HG02870 (cell line): ENCODE data around the gene MOB3B.
"Not testable (repeated sequence)": the region's sequence is repeated elsewhere in the genome, so short reads cannot be mapped to it uniquely, and the experiment has no call there.

Source experiments
- ATAC-seq: cut with Tn5 transposase; IDR thresholded peaks from one replicate; pipeline ENCODE4 v1.9.1; 2021; ENCODE audit warnings: mild to moderate bottlenecking, moderate library complexity; ENCODE audit not compliant: unreplicated experiment

The MOB3B gene

DNA sequence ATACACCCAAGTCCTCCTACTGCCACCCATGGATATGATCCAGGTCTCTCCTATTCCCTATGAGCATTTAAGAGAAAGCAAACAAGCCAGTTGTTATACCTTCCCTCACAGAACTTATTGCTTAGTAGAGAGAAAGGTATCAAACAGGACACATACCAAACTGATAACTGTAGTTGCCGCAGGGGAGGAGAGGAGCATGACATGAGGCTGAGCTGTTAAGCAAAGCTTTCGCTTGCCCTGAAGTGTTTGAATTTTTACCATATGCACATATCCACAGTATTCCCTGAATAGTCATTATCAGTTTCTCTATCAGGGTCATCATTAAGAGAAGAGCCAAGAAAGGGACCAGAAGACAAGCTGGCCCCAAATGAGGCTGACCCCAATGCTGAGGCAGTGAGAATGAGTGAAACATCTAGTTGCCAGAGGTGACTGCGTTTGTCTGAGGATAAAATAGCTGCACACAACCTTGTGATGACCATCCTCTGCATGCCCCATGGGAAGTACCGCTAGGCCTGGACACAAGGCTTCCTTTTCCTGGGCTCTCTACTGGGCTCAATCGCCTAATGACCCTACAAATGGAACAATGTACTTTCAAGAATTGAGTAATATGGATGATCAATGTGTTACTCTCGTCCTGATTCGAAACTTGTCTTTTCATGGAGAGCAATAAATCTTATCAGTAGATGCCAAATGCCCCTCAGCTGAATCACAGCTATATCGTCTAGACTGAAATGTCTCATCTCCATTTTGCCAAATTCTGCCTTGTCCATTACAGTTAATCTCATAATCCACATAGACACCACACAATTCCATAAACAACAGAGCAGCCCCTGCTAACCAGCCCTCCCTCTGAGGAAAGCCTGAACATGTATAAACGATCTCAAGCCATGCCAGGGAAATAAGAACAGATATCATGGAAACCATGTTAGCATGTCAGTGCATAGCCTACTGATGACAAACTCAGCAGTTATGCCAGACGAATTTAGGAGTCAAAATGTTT lies 9.8 kb downstream of the MOB3B start:
- no peak for ATAC-seq

DNA sequence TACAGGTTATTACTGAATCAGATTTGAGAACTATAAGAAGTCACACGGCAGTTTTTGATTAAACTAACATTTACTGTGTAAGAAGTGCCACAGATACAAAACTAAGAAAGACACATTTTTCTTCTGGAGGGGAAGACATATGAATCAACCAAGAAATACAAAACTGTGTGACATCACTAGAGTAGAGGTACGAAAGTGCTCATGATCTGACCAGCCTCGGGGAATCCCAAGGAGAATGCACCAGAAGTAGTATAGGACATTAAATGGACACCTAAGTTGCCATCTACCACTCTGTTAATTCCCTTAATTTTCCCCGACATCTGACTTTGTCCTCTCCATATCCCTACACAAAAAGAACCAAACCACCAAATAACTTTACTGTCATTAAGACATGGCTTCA lies 10.8 kb downstream of the MOB3B start:
- no peak for ATAC-seq

DNA sequence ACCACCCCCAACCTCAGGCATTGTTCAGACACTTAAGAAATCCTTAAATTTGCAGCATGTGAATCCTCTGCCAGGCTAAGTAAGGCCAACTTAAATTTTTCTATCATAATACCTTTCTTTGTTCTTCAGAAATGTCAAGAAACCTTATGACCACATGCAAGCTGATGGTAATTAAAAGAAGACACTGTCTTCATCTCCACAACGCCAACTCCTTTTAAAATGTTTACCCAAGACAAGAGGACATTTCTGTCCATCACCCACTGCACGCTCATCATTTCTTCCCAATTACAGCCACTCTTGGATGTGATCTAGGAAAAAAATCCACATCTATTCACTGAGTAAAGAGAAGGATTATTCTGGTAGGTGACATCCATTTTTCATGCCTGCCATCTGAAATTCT lies 11.6 kb downstream of the MOB3B start:
- ATAC-seq = no peak

DNA sequence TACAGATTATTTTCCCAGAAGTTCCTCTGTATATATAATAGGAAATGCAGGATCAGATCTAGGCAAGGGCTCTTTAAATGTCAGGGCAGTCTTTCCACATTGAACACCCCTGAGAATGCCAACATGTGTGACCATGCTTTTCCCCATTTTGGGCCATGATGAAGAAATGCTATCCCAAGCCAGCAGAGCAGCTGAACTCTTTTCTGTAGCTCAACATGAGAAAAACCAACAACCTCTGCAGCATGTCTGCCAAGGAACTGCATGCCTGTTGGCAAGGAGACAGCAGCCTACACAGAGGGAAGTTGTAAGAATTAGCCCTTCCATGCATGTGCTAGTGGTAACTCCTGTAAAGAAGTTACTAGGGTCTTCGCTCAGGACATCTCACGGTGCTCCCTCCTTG lies 15.1 kb downstream of the MOB3B start:
- no peak for ATAC-seq

DNA sequence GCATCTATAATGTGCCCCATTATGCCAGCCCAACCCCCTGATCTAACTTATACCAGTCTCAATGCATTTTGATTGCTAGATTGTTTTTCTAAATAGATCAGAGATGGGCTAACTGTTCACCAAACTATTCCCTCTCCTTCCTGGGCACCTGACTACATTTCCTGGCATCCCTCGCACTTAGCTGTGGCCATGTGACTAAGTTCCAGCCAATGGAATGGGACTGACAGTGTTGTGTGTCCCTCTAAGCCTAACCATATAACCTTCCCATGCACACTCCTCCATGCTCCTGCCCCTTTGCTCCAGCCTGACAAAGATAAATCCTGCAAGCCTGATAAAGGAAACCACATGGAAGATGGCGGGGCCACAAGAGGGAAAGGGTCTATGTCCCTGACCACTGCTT lies 17.8 kb downstream of the MOB3B start:
- no peak for ATAC-seq

DNA sequence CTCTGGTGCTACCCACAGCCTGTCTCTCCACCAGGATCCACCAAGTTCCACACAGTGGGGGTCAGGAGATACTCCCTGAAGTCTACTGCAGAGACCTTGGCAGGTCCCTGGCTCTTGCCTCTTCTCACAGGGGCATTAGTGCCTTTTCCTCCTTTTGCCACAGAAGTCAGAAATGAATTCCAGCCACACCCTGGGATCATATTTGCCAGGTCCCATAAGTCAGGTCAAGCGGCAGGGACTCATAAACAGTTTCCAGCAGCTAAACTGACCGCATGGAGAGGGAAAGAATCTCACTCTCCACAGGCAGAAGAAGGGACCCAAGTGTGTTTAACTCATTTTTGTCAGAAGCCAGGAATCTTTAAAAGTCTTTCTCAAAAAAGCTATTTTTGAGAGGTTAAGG lies 18.8 kb downstream of the MOB3B start:
- ATAC-seq = no peak

DNA sequence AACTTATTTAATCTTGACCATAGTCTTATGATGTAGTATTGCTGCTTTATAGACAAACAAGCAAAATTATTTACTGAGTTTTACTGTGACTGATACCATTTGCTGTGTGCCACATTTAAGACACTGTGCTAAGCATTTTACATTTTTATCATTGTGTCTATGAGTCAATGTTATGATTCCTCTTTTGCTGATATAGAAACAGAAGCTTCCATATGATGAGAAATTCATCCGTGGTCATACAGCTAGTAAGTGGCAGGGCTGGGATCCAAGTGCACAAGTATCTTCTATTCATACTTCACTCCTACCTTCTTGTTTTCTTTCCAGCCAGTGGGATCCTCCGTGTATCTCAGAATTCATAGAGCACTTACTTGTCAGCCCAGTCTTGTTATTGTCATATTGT lies 22.6 kb downstream of the MOB3B start:
- ATAC-seq = no peak

DNA sequence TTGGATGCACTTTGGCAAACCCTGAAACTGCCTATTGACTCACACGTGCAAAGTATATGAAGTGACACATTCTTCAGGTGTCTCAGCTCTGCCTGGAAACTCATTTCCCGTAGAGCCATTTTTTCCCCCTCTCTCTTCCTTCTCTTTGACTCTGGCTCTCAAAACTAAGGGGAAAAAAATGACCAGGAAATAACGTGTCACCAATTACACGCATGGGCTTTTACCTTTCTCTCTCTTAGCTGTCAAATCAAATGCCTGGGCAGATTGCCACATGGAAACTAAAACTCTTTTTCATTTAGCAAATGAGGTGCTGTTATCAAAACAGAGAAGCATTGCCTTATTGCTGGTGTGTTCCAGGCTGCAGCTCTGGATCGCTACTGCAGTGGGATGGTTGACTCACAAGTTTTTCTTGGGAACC lies 23.9 kb downstream of the MOB3B start:
- no peak for ATAC-seq

DNA sequence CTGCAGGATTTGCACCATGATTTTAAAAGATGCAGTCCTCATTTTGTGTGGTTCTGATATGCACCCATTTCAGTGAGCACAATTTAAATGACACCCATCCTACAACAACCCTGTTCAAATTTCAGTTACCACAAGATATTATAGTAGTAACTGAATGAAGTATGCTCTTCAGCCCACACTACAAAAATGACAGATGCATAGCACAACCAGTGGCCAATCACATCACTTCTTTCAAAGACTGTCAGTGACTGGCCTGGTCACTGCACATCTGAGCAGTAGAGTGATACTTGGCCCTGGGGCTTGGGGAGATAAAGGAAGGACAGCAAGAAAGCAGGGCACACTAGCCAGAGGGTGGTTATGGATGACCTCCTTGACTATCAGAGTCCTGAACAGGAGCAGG lies 25.4 kb downstream of the MOB3B start:
- no peak for ATAC-seq

DNA sequence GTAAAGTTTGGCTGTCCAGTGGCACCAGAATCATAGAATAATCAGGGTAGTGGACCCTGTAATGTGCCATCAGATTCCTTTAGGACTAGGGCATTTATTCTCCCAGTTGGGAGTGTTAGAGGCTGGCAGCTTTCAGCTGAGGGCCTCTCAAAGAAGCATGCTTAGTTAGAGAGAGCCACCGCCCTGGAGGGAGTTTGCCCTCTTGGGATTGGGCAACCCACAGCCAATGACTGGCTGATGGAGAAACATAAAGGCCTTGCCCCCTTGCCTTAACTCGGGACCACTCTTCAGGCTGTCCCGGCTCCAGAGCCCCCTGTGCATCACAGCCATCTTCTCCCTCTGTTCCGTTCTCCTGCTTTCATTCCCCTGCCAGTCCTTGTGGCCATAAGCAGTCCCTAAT lies 26.0 kb downstream of the MOB3B start:
- ATAC-seq = no peak

DNA sequence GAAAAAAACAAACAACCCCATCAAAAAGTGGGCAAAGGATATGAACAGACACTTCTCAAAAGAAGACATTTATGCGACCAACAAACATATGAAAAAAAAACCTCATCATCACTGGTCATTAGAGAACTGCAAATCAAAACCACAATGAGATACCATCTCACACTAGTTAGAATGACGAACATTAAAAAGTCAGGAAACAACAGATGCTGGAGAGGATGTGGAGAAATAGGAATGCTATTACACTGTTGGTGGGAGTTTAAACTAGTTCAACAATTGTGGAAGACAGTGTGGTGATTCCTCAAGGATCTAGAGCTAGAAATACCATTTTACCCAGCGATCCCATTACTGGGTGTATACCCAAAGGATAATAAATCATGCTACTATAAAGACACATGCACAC lies 28.7 kb downstream of the MOB3B start:
- ATAC-seq = not testable (repeated sequence)

DNA sequence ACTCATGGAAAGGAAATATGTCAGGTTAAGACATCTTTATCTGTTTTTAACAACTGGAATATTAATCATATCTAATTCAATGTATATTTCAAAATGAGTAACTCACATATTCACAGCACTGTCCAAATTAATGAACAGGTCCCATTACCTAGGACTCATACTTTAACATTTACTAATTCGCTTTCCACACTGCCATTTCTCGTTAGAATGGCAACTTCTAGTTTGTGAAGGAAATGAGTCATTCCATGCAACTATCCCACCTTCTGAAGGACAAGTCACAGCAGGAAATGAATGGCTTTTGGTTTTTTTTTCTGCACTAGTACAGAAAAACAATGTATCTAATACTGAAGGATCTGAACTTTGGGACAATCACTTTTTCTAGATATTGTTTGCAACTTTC lies 30.2 kb downstream of the MOB3B start:
- ATAC-seq = no peak

DNA sequence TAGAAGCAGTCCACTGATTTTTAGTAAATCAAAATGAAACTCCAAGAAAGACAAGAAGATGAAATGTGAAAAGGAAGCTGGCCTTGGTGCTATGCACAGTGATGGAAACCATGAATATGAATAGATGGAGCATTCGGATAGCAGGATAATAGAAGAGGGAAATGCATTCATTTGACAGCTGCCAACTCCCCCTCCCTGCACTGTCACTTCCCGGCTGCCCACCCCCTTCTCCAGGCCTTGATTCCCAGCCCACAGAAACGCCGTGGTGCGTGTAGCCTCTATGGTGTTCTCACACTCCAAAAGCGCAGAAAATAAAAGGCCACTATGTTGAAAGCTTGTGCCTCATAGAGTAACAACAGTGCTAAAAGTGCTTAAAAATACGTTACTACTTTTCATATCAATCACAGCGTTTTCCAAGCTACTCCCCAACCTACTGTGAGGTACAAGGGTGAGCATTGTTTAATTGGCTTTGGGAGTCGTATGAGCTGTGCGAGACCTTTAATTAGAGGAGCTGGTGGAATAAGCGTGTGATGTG lies 31.7 kb downstream of the MOB3B start:
- ATAC-seq = no peak

DNA sequence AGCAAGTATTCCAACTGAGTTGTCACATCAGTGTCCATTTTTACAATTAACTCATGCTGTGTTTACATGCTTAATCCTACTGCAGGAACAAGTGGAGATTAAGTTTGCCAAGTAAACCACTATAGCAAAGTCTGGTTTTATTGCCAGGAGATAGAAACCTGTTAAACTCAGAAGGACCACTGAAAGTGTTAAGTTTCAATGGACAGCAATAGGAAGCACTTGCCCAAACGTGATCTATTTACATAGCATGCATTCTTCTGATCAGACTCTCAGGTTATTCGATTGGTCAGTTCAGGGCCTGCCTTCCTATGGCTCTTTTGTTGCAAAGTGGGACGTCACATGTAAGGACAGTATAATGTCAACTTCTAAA lies 33.5 kb downstream of the MOB3B start:
- no peak for ATAC-seq

DNA sequence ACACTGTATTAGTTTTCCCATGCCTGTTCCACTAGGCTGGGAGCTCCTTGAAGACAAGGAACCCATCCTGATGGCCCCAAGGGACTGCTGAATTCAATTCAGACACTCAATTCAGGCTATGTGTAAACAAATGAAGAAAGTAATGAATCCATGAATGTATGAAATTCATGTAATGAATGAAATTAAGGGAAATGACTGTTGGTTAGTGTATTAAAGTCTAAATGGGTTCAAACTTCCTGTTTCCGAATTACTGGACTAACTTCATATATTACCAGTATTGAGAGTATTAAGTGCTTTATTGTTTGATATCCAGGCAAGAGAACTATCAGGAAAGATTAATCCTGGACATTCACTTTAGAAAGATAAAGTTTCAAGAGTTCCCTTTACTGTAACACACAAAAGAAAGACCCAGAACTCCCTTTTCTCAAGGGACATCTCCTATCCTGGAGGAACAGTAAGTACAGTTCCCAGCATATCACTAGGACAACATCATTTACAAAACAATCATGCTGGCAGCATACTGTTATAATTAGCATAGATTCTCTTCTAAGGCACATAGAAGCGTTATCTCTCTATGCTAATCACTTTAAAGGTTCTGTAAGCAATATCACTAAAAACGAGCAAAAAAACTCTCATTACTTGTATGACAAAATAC lies 34.0 kb downstream of the MOB3B start:
- ATAC-seq = no peak

DNA sequence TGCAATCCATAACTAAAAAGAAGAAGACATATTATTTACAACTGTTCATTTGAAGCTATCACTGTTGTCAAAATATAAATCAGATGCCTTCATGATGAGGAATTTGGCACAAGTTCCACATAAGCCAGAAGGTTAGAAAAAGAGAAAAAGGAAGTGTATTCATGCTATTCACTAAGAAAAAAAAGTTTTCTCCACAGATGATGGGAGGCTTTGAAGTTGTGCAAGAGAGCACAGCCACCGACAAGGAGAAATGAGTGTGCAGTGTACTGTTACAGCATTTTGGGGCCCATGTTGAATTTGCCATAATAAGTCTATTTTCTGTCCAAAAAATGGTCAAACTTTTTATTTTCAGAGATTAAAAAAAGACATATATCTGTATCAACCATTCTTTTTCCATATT lies 38.5 kb downstream of the MOB3B start:
- ATAC-seq = peak; percentile 33

DNA sequence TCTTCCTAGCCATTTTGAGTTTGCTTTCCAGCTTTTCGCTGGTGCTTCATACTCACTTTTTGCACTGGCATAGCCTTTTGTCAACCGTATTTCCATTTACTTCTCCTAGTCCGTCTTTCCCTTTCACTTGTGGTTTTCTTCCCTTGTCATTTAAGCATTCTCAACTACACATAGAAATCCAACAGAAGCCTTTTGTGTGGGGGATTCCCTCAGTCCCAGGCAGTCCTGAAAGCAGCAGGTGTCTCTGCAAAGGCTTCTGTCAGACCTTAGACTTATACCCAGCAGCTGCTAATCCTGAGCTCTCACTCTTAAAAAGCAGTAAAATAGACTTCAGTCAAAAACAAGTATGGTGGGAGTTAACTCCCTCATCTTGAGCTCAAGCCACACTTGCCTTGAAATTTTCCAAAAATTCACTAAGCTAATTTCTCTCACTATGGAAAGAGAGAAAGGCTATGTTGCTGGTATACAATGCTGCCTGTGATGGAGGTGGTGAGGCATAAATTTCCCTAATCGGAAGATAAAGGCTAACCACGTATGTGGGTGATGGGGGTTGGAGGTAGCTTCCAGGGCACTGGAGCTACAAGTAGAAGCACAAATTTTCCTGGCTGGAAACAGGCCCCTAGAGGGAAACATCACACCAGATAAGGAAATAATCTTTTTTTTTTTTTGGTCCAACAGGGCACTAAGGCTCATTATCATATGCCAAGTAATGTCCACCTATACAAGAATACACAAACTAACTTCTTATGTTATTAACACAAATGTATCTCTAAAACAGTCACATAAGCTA lies 40.3 kb downstream of the MOB3B start:
- peak; percentile 83 for ATAC-seq

DNA sequence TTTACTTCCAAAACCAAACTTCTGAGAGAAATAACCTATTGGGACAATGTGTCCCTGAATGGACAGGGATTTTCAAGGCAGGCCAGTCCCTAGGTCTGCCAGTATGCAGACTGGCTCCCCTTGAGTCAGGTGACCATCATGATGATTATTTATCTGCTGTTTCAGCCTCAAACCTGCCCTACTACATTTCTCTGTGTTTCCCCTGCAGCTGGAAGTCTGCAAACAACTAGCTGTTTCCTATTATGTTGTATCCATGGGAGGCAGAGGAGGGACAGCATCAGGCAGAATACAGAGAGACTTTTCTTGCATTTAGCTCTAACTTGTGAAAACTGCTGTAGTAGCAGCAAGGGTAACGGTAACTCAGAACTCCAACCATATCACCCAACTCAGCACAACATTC lies 41.7 kb downstream of the MOB3B start:
- ATAC-seq = no peak

DNA sequence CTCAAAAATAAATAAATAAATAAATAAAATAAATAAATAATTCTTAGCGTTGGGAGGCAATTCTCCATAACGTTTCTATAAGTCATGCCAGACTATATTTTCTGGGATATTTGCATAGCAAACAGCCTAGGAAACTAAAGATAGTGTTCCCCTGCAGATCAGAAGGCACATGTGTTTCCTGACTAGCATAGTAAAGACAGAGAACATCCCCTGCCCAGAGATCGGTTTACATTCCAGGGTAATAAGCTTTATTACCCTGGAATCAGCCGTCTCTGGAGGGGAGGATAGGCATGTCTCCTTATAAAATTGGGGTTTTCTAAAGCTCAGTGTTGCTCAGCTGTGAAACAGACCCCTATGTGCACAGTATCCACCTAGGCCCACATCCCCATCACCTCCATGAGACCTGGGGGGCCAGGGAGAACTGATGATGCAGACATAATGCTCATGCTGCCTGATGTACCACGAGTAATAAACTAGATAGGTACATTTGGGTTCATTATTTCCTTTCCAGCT lies 42.4 kb downstream of the MOB3B start:
- ATAC-seq = no peak

DNA sequence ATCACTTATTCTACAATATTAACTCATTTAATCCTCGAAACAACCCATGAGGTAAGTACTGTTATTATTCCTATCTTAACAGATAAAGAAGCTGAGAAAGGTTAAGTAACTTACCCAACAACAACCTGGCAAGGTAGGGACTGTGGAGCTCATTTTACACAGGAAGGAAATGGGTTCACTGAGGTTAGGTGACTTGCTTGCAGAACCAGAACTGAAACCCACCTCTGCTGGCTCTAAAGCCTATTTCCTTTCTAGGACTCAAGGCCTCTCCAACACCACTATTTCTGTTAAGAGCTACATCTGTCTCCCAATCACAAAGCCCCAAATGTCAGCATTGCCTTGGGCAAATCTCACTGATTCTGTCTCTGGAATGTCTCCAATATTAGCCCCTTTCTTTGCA lies 44.5 kb downstream of the MOB3B start:
- ATAC-seq = peak; percentile 75

DNA sequence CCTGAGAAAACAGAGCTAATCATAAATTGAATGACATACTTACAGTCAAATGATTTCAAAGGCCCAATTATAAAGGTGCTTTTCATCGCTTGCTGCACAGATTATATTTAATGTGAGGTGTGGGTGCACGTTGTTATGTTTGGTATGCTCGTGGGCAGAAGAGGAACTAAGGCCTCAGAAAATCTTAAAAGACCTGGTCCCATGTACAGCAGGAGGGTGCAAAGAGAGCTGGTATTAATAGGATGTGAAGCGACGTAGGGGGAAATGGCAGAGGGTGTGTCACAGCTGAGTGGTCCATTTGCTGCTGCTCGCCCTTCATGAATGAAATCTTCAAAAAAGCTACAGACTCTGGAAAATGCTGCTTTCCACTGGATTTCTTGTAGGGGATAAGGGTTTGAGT lies 46.0 kb downstream of the MOB3B start:
- ATAC-seq = no peak
